Fibroblast of lung (primary cell): ENCODE data around the gene GFOD2. TPM values are rescaled to one million over a fixed set of nuclear protein-coding genes. Genes with fewer than 3 reads are reported as not detected.

Experiments
- DNase-seq, 2 donors: peaks; one replicate each; pipeline versions ENCODE4 v3.0.0 to v3.0.0-alpha.2; 2010; ENCODE audit warnings: low read depth in 2 of 2
- H2AFZ ChIP-seq: 2 replicates; pipeline ENCODE4 v1.5.1; 2012; ENCODE audit warnings: low read length, control low read depth, inconsistent platforms
- H3K27ac ChIP-seq: 2 replicates; pipeline ENCODE4 v1.5.1; 2011; ENCODE audit warnings: low read length, control low read depth; ENCODE audit not compliant: insufficient read depth
- H3K27me3 ChIP-seq: 2 replicates; pipeline ENCODE4 v1.5.1; 2011; ENCODE audit warnings: mild to moderate bottlenecking, low read length; ENCODE audit not compliant: control insufficient read depth, insufficient read depth
- H3K36me3 ChIP-seq: 2 replicates; pipeline ENCODE4 v1.5.1; 2011; ENCODE audit warnings: low read length; ENCODE audit not compliant: control insufficient read depth, insufficient read depth
- H3K4me1 ChIP-seq: 2 replicates; pipeline ENCODE4 v1.5.1; 2011; ENCODE audit warnings: low read length; ENCODE audit not compliant: control insufficient read depth, insufficient read depth; ENCODE audit errors: extremely low read depth
- H3K4me2 ChIP-seq: 2 replicates; pipeline ENCODE4 v1.5.1; 2011; ENCODE audit warnings: low read length, control low read depth; ENCODE audit not compliant: insufficient read depth; ENCODE audit errors: extremely low read depth
- H3K4me3 ChIP-seq, 4 experiments: fragments of 200-600 bp in 1 of 4; sonication (generic) in 1 of 4; replicated peaks in 1 of 4; 2 replicates each; pipeline ENCODE4 v1.5.1; 2011 to 2016; ENCODE audit warnings: low read length in 4 of 4, low read depth in 3 of 4, mild to moderate bottlenecking in 3 of 4, control low read depth in 2 of 4, inconsistent platforms in 1 of 4, mixed read lengths in 1 of 4; ENCODE audit not compliant: insufficient read depth in 1 of 4; ENCODE audit errors: control extremely low read depth in 1 of 4
- H3K79me2 ChIP-seq: 2 replicates; pipeline ENCODE4 v1.5.1; 2012; ENCODE audit warnings: mild to moderate bottlenecking, low read length, inconsistent platforms; ENCODE audit not compliant: control insufficient read depth, insufficient read depth
- H3K9ac ChIP-seq: 2 replicates; pipeline ENCODE4 v1.5.1; 2011; ENCODE audit warnings: mild to moderate bottlenecking, low read length, control low read depth; ENCODE audit not compliant: insufficient read depth
- H3K9me3 ChIP-seq: 2 replicates; pipeline ENCODE4 v1.5.1; 2012; ENCODE audit warnings: low read depth, low read length; ENCODE audit not compliant: control insufficient read depth, insufficient read depth
- H4K20me1 ChIP-seq: 2 replicates; pipeline ENCODE4 v1.5.1; 2011; ENCODE audit warnings: low read length; ENCODE audit not compliant: control insufficient read depth, insufficient read depth; ENCODE audit errors: extremely low read depth
- CTCF ChIP-seq, 2 donors: IDR thresholded peaks in 1 of 2; conservative IDR thresholded peaks in 1 of 2; 1 replicate in 1 of 2; 2 replicates in 1 of 2; pipeline ENCODE4 v1.5.1; 2011 to 2012; ENCODE audit warnings: low read length in 2 of 2, control low read depth in 1 of 2, inconsistent platforms in 1 of 2, low read depth in 1 of 2, mild to moderate bottlenecking in 1 of 2
- EZH2 ChIP-seq: IDR thresholded peaks from 2 replicates; pipeline ENCODE4 v1.5.1; 2012; ENCODE audit warnings: low read length, control low read depth, mild to moderate bottlenecking; ENCODE audit errors: missing control alignments
- polyA plus RNA-seq, 2 donors: library from polyadenylated mRNA; depleted of rRNA in 1 of 2; stranded (reverse) in 1 of 2; unstranded in 1 of 2; fragments of >200 nt; gene quantifications; 2 replicates each; pipeline ENCODE4 v1.2.1, GENCODE V29; 2011 to 2012; ENCODE audit warnings: missing spikeins in 1 of 2
- total RNA-seq: library from RNA; depleted of rRNA; stranded (reverse); fragments of >200 nt; gene quantifications from 2 replicates; pipeline ENCODE4 v1.2.1, GENCODE V29; 2014

Gene GFOD2
- total and polyA plus RNA-seq, 2 donors (not counting 1 experiment from before 2014, with no cell fraction given): 9.2 to 15.2 TPM

GRCh38 chr16:67651847-67652246 is 67.3 kb downstream of the GFOD2 start:
- no peak overlapping the region for H2AFZ ChIP-seq
- no peak for TF ChIP-seq EZH2
- TF ChIP-seq CTCF (conservative IDR thresholded peaks at IDR 0.05 in 1 of 2, IDR thresholded peaks at IDR 0.05 in 1 of 2; ENCODE audit: low read depth in 1 of 2, low read length in 2 of 2): no peak
- no peak overlapping the region for H3K4me3 ChIP-seq
- H3K4me2 ChIP-seq: no peak overlapping the region
- no peak for DNase-seq
- peaks cover 51% of the 10 kb centered on the region for H3K27me3 ChIP-seq
- peaks cover 2% of the 10 kb centered on the region for H4K20me1 ChIP-seq
- H3K27ac ChIP-seq: no peak overlapping the region
- H3K9me3 ChIP-seq: no peaks in the 10 kb centered on the region
- peaks cover 2% of the 10 kb centered on the region for H3K4me1 ChIP-seq
- no peaks in the 10 kb centered on the region for H3K79me2 ChIP-seq
- no peaks in the 10 kb centered on the region for H3K36me3 ChIP-seq
- no peak overlapping the region for H3K9ac ChIP-seq

GRCh38 chr16:67651039-67651438 is 68.1 kb downstream of the GFOD2 start:
- Histone ChIP-seq H3K9me3 (no peaks in the 10 kb centered on the region), H3K4me3 (no peak overlapping the region), H2AFZ (no peak overlapping the region), H4K20me1 (peaks cover 2% of the 10 kb centered on the region), H3K9ac (no peak overlapping the region), H3K27me3 (peaks cover 58% of the 10 kb centered on the region), H3K4me2 (no peak overlapping the region), H3K4me1 (peaks cover 2% of the 10 kb centered on the region), H3K36me3 (no peaks in the 10 kb centered on the region), H3K27ac (no peak overlapping the region), H3K79me2 (no peaks in the 10 kb centered on the region)
- TF ChIP-seq EZH2 (no peak), CTCF (conservative IDR thresholded peaks at IDR 0.05 in 1 of 2, IDR thresholded peaks at IDR 0.05 in 1 of 2; ENCODE audit: low read depth in 1 of 2, low read length in 2 of 2) (no peak)
- no peak for DNase-seq

GRCh38 chr16:67650023-67650422 is 69.1 kb downstream of the GFOD2 start:
- Histone ChIP-seq H3K4me1 (peaks cover 2% of the 10 kb centered on the region), H3K27ac (no peak overlapping the region), H3K9ac (no peak overlapping the region), H4K20me1 (no peaks in the 10 kb centered on the region), H3K27me3 (peaks cover 64% of the 10 kb centered on the region), H3K4me2 (no peak overlapping the region), H3K9me3 (no peaks in the 10 kb centered on the region), H3K79me2 (no peaks in the 10 kb centered on the region), H3K4me3 (no peak overlapping the region), H3K36me3 (no peaks in the 10 kb centered on the region), H2AFZ (no peak overlapping the region)
- TF ChIP-seq EZH2 (peak; percentile 40), CTCF (conservative IDR thresholded peaks at IDR 0.05 in 1 of 2, IDR thresholded peaks at IDR 0.05 in 1 of 2; ENCODE audit: low read depth in 1 of 2, low read length in 2 of 2) (no peak)
- DNase-seq: no peak
